Adipocyte (in vitro differentiated cells): ENCODE measurements around the gene KIF7.

Source experiments
- DNase-seq: peaks from one replicate; pipeline ENCODE4 v3.0.0-alpha.2; 2015; ENCODE audit warnings: low read depth
- H3K27me3 ChIP-seq: replicated peaks from 2 replicates; pipeline ENCODE4 v1.7.0; 2013; ENCODE audit warnings: mild to moderate bottlenecking, low read length, moderate library complexity; ENCODE audit not compliant: control insufficient read depth, insufficient read depth
- H3K36me3 ChIP-seq: 2 replicates; pipeline ENCODE4 v1.7.0; 2013; ENCODE audit warnings: low read length, mild to moderate bottlenecking, moderate library complexity; ENCODE audit not compliant: control insufficient read depth, insufficient read depth, severe bottlenecking
- H3K4me1 ChIP-seq: 2 replicates; pipeline ENCODE4 v1.7.0; 2013; ENCODE audit warnings: mild to moderate bottlenecking, low read length, moderate library complexity; ENCODE audit not compliant: control insufficient read depth, insufficient read depth
- H3K4me3 ChIP-seq: 2 replicates; pipeline ENCODE4 v1.7.0; 2013; ENCODE audit warnings: mild to moderate bottlenecking, low read length, moderate library complexity
- H3K9ac ChIP-seq: 2 replicates; pipeline ENCODE4 v1.7.0; 2013; ENCODE audit warnings: mild to moderate bottlenecking, low read length, moderate library complexity
- H3K9me3 ChIP-seq: 2 replicates; pipeline ENCODE4 v1.7.0; 2013; ENCODE audit warnings: mild to moderate bottlenecking, low read length, moderate library complexity; ENCODE audit not compliant: control insufficient read depth

KIF7 gene

GRCh38 chr15:89669309-89669865 is 14.1 kb upstream of the KIF7 start:
- Histone ChIP-seq H3K27me3 (no peaks in the 10 kb centered on the region), H3K4me3 (no peak overlapping the region), H3K36me3 (peaks cover 89% of the 10 kb centered on the region), H3K9me3 (no peaks in the 10 kb centered on the region), H3K4me1 (peaks cover 71% of the 10 kb centered on the region), H3K9ac (no peak overlapping the region)
- DNase-seq, result no peak

- H3K9me3 ChIP-seq, result no peaks in the 10 kb centered on the region
- DNase-seq, result no peak
- no peaks in the 10 kb centered on the region for H3K27me3 ChIP-seq
- peaks cover 61% of the 10 kb centered on the region for H3K4me1 ChIP-seq
- H3K9ac ChIP-seq, result peak overlapping the region; percentile 4
- no peak overlapping the region for H3K4me3 ChIP-seq
- peaks cover 79% of the 10 kb centered on the region for H3K36me3 ChIP-seq
These were observed 12.9 kb upstream of the KIF7 start for GRCh38 chr15:89668171-89668570.

GRCh38 chr15:89667706-89667960 is 12.4 kb upstream of the KIF7 start:
- H3K36me3 ChIP-seq, result peaks cover 73% of the 10 kb centered on the region
- H3K27me3 ChIP-seq, result no peaks in the 10 kb centered on the region
- no peaks in the 10 kb centered on the region for H3K9me3 ChIP-seq
- peaks cover 58% of the 10 kb centered on the region for H3K4me1 ChIP-seq
- peak overlapping the region; percentile 34 for H3K9ac ChIP-seq
- no peak for DNase-seq
- H3K4me3 ChIP-seq, result no peak overlapping the region

GRCh38 chr15:89666858-89667705 is 11.8 kb upstream of the KIF7 start:
- Histone ChIP-seq H3K27me3 (no peaks in the 10 kb centered on the region), H3K9ac (peak overlapping the region; percentile 82), H3K9me3 (no peaks in the 10 kb centered on the region), H3K4me3 (no peak overlapping the region), H3K4me1 (peaks cover 58% of the 10 kb centered on the region), H3K36me3 (peaks cover 68% of the 10 kb centered on the region)
- no peak for DNase-seq

- peaks cover 60% of the 10 kb centered on the region for H3K36me3 ChIP-seq
- no peaks in the 10 kb centered on the region for H3K9me3 ChIP-seq
- peak overlapping the region; percentile 82 for H3K9ac ChIP-seq
- H3K4me3 ChIP-seq, result peak overlapping the region; percentile 59
- peaks cover 53% of the 10 kb centered on the region for H3K4me1 ChIP-seq
- DNase-seq, result no peak
- no peaks in the 10 kb centered on the region for H3K27me3 ChIP-seq
These were observed 11.1 kb upstream of the KIF7 start for GRCh38 chr15:89666184-89666857.

- DNase-seq, result peak; percentile 76
- Histone ChIP-seq H3K4me3 (peak overlapping the region; percentile 59), H3K27me3 (no peaks in the 10 kb centered on the region), H3K36me3 (peaks cover 53% of the 10 kb centered on the region), H3K4me1 (peaks cover 52% of the 10 kb centered on the region), H3K9me3 (no peaks in the 10 kb centered on the region), H3K9ac (peak overlapping the region; percentile 82)
These were observed 10.3 kb upstream of the KIF7 start for GRCh38 chr15:89665449-89666181.

- no peak for DNase-seq
- Histone ChIP-seq H3K4me1 (peaks cover 48% of the 10 kb centered on the region), H3K9ac (peak overlapping the region; percentile 82), H3K9me3 (no peaks in the 10 kb centered on the region), H3K36me3 (peaks cover 44% of the 10 kb centered on the region), H3K27me3 (no peaks in the 10 kb centered on the region), H3K4me3 (peak overlapping the region; percentile 45)
These were observed 9.4 kb upstream of the KIF7 start for GRCh38 chr15:89664441-89665350.

- peak overlapping the region; percentile 69 for H3K4me3 ChIP-seq
- peaks cover 28% of the 10 kb centered on the region for H3K36me3 ChIP-seq
- H3K9me3 ChIP-seq, result no peaks in the 10 kb centered on the region
- no peaks in the 10 kb centered on the region for H3K27me3 ChIP-seq
- H3K9ac ChIP-seq, result peak overlapping the region; percentile 87
- DNase-seq, result peak; percentile 83
- peaks cover 40% of the 10 kb centered on the region for H3K4me1 ChIP-seq
These were observed 7.8 kb upstream of the KIF7 start for GRCh38 chr15:89662893-89663626.

- no peak overlapping the region for H3K4me3 ChIP-seq
- DNase-seq, result no peak
- H3K9ac ChIP-seq, result no peak overlapping the region
- peaks cover 10% of the 10 kb centered on the region for H3K36me3 ChIP-seq
- H3K9me3 ChIP-seq, result no peaks in the 10 kb centered on the region
- no peaks in the 10 kb centered on the region for H3K27me3 ChIP-seq
- H3K4me1 ChIP-seq, result peaks cover 40% of the 10 kb centered on the region
These were observed 5.3 kb upstream of the KIF7 start for GRCh38 chr15:89660556-89660955.

GRCh38 chr15:89659295-89659694 is 4.0 kb upstream of the KIF7 start:
- DNase-seq, result no peak
- Histone ChIP-seq H3K9ac (no peak overlapping the region), H3K4me1 (peaks cover 34% of the 10 kb centered on the region), H3K9me3 (no peaks in the 10 kb centered on the region), H3K27me3 (no peaks in the 10 kb centered on the region), H3K36me3 (peaks cover 1% of the 10 kb centered on the region), H3K4me3 (no peak overlapping the region)
